ENCODE results near the gene NOX3.

The NOX3 gene

GRCh38 chr6:155349956-155350355 lies 105.7 kb downstream of the NOX3 start:
- H3K79me2 ChIP-seq (ENCODE audit: low read length), result no peaks in the 10 kb centered on the region
- H3K9me2 ChIP-seq (replicated peaks; ENCODE audit: insufficient read depth, low read length), result no peaks in the 10 kb centered on the region
- H3K4me1 ChIP-seq (ENCODE audit: low read length), result 0 out of 2 replicates have a peak, but pooled peaks cover 6% of the 10 kb centered on the region
- no peaks in the 10 kb centered on the region for H3K9me3 ChIP-seq (replicated peaks; ENCODE audit: insufficient read depth, low read length)
- no peak overlapping the region for H3K9ac ChIP-seq (ENCODE audit: low read length)
- H3K4me3 ChIP-seq (ENCODE audit: low read length), result no peak overlapping the region
- H3K4me2 ChIP-seq (ENCODE audit: low read depth, low read length), result no peak overlapping the region
- no peak overlapping the region for H3K27ac ChIP-seq (ENCODE audit: low read length)
- no peaks in the 10 kb centered on the region for H3K27me3 ChIP-seq (replicated peaks; ENCODE audit: insufficient read depth, low read length)
- no peaks in the 10 kb centered on the region for H3F3A ChIP-seq (ENCODE audit: insufficient read depth, low read length)
- H4K20me1 ChIP-seq (ENCODE audit: insufficient read depth, low read length), result no peaks in the 10 kb centered on the region
- no peak overlapping the region for H2AFZ ChIP-seq (ENCODE audit: low read length)
- TF ChIP-seq CTCF (IDR thresholded peaks at IDR 0.05; ENCODE audit: low read length) (no peak), EZH2 (optimal IDR thresholded peaks at IDR 0.05; ENCODE audit: low read depth, low read length) (no peak), EZH2phosphoT487 (IDR thresholded peaks at IDR 0.05; ENCODE audit: low read length) (no peak)
- H3K36me3 ChIP-seq (replicated peaks; ENCODE audit: insufficient read depth, low read length), result no peaks in the 10 kb centered on the region
- DNase-seq, result no peak

GRCh38 chr6:155349129-155349528 lies 106.5 kb downstream of the NOX3 start:
- no peaks in the 10 kb centered on the region for H3K79me2 ChIP-seq (ENCODE audit: low read length)
- no peak overlapping the region for H3K9ac ChIP-seq (ENCODE audit: low read length)
- TF ChIP-seq CTCF (IDR thresholded peaks at IDR 0.05; ENCODE audit: low read length) (no peak), EZH2 (optimal IDR thresholded peaks at IDR 0.05; ENCODE audit: low read depth, low read length) (no peak), EZH2phosphoT487 (IDR thresholded peaks at IDR 0.05; ENCODE audit: low read length) (no peak)
- no peaks in the 10 kb centered on the region for H3K9me3 ChIP-seq (replicated peaks; ENCODE audit: insufficient read depth, low read length)
- DNase-seq, result no peak
- H3K4me1 ChIP-seq (ENCODE audit: low read length), result 0 out of 2 replicates have a peak, but pooled peaks cover 6% of the 10 kb centered on the region
- no peak overlapping the region for H2AFZ ChIP-seq (ENCODE audit: low read length)
- no peaks in the 10 kb centered on the region for H3K9me2 ChIP-seq (replicated peaks; ENCODE audit: insufficient read depth, low read length)
- H3K27ac ChIP-seq (ENCODE audit: low read length), result no peak overlapping the region
- H3K4me3 ChIP-seq (ENCODE audit: low read length), result no peak overlapping the region
- no peaks in the 10 kb centered on the region for H3K27me3 ChIP-seq (replicated peaks; ENCODE audit: insufficient read depth, low read length)
- H3K4me2 ChIP-seq (ENCODE audit: low read depth, low read length), result no peak overlapping the region
- H3F3A ChIP-seq (ENCODE audit: insufficient read depth, low read length), result no peaks in the 10 kb centered on the region
- no peaks in the 10 kb centered on the region for H3K36me3 ChIP-seq (replicated peaks; ENCODE audit: insufficient read depth, low read length)
- H4K20me1 ChIP-seq (ENCODE audit: insufficient read depth, low read length), result no peaks in the 10 kb centered on the region

- Histone ChIP-seq H3K4me2 (ENCODE audit: low read depth, low read length) (no peak overlapping the region), H3K36me3 (replicated peaks; ENCODE audit: insufficient read depth, low read length) (no peaks in the 10 kb centered on the region), H3K9me3 (replicated peaks; ENCODE audit: insufficient read depth, low read length) (no peaks in the 10 kb centered on the region), H3K79me2 (ENCODE audit: low read length) (no peaks in the 10 kb centered on the region), H3K27ac (ENCODE audit: low read length) (no peak overlapping the region), H3K4me3 (ENCODE audit: low read length) (no peak overlapping the region), H3K9ac (ENCODE audit: low read length) (no peak overlapping the region), H3F3A (ENCODE audit: insufficient read depth, low read length) (no peaks in the 10 kb centered on the region), H4K20me1 (ENCODE audit: insufficient read depth, low read length) (no peaks in the 10 kb centered on the region), H3K9me2 (replicated peaks; ENCODE audit: insufficient read depth, low read length) (no peaks in the 10 kb centered on the region), H3K4me1 (ENCODE audit: low read length) (0 out of 2 replicates have a peak, but pooled peaks cover 5% of the 10 kb centered on the region), H3K27me3 (replicated peaks; ENCODE audit: insufficient read depth, low read length) (no peaks in the 10 kb centered on the region), H2AFZ (ENCODE audit: low read length) (no peak overlapping the region)
- no peak for TF ChIP-seq EZH2 (optimal IDR thresholded peaks at IDR 0.05; ENCODE audit: low read depth, low read length)
- TF ChIP-seq CTCF (IDR thresholded peaks at IDR 0.05; ENCODE audit: low read length), result no peak
- no peak for TF ChIP-seq EZH2phosphoT487 (IDR thresholded peaks at IDR 0.05; ENCODE audit: low read length)
- DNase-seq, result no peak
These were observed 107.8 kb downstream of the NOX3 start for GRCh38 chr6:155347800-155348199.

Data from MM.1S (cell line).